SK-N-SH (cell line): ENCODE measurements around the gene RNF32. TPM values are rescaled to one million over a fixed set of nuclear protein-coding genes. Genes with fewer than 3 reads are reported as not detected.

Experiments
- CTCF ChIA-PET: fragments of 300-600, 350-600 bp; formaldehyde crosslinking; extraction: SDS; loops from one replicate; lab custom pipeline; 2021; lab: Yijun Ruan, JAX
- POLR2A ChIA-PET: fragments of 350-600 bp; sonication (Branson Sonifier 250); formaldehyde crosslinking; extraction: SDS; loops from one replicate; lab custom pipeline; 2020; ENCODE audit warnings: antibody characterized with exemption, inconsistent platforms; lab: Yijun Ruan, JAX
- DNase-seq: peaks from one replicate; pipeline ENCODE4 v3.0.0; 2012
- H2AFZ ChIP-seq: fragments of 200-600 bp; sonication (generic); 2 replicates; pipeline ENCODE4 v1.8.1; 2016; ENCODE audit warnings: antibody characterized with exemption, mild to moderate bottlenecking, low read depth
- H3F3A ChIP-seq: fragments of 200-600 bp; sonication (generic); replicated peaks from 2 replicates; pipeline ENCODE3; 2016; ENCODE audit warnings: antibody characterized with exemption, mild to moderate bottlenecking; ENCODE audit not compliant: insufficient read depth
- H3K27ac ChIP-seq, 2 experiments: fragments of 200-500 bp in 1 of 2; fragments of 200-600 bp in 1 of 2; sonication (Bioruptor generic) in 1 of 2; sonication (generic), shearing (Covaris generic) in 1 of 2; 2 replicates each; pipeline versions ENCODE4 v1.5.1 to v1.6.1; 2014 to 2016; ENCODE audit warnings: low read depth in 2 of 2, inconsistent platforms in 1 of 2, low read length in 1 of 2, mild to moderate bottlenecking in 1 of 2, mixed read lengths in 1 of 2
- H3K27me3 ChIP-seq: fragments of 200-600 bp; sonication (generic), shearing (Covaris generic); 2 replicates; pipeline ENCODE4 v1.6.1; 2016; ENCODE audit warnings: mixed run types; ENCODE audit not compliant: insufficient read depth
- H3K36me3 ChIP-seq, 2 experiments: fragments of 200-500 bp in 1 of 2; fragments of 200-600 bp in 1 of 2; sonication (Bioruptor generic) in 1 of 2; sonication (generic) in 1 of 2; replicated peaks in 1 of 2; 2 replicates each; pipeline versions ENCODE3 to v1.5.1; 2014 to 2016; ENCODE audit warnings: low read length in 1 of 2, mild to moderate bottlenecking in 1 of 2; ENCODE audit not compliant: insufficient read depth in 2 of 2, control insufficient read depth in 1 of 2
- H3K4me1 ChIP-seq, 2 experiments: fragments of 200-500 bp in 1 of 2; fragments of 200-600 bp in 1 of 2; sonication (Bioruptor generic) in 1 of 2; sonication (generic), shearing (Covaris generic) in 1 of 2; 2 replicates each; pipeline versions ENCODE4 v1.5.1 to v1.6.1; 2014 to 2016; ENCODE audit warnings: low read depth in 1 of 2, low read length in 1 of 2, mixed run types in 1 of 2; ENCODE audit not compliant: insufficient read depth in 2 of 2, control insufficient read depth in 1 of 2
- H3K4me2 ChIP-seq: fragments of 200-600 bp; sonication (generic), shearing (Covaris generic); 2 replicates; pipeline ENCODE4 v1.6.1; 2017; ENCODE audit warnings: mixed run types
- H3K4me3 ChIP-seq, 2 experiments: fragments of 200-500 bp in 1 of 2; fragments of 200-600 bp in 1 of 2; sonication (Bioruptor generic) in 1 of 2; sonication (generic), shearing (Covaris generic) in 1 of 2; 2 replicates each; pipeline versions ENCODE4 v1.5.1 to v1.8.1; 2014 to 2016; ENCODE audit warnings: low read depth in 2 of 2, inconsistent platforms in 1 of 2, low read length in 1 of 2, mild to moderate bottlenecking in 1 of 2, mixed read lengths in 1 of 2, moderate library complexity in 1 of 2
- H3K79me2 ChIP-seq: fragments of 200-600 bp; sonication (generic); 2 replicates; pipeline ENCODE4 v1.8.1; 2017; ENCODE audit warnings: mild to moderate bottlenecking; ENCODE audit not compliant: insufficient read depth
- H3K9ac ChIP-seq: fragments of 200-600 bp; sonication (generic); 2 replicates; pipeline ENCODE4 v1.6.1; 2017; ENCODE audit warnings: mixed run types
- H3K9me2 ChIP-seq: fragments of 200-600 bp; sonication (generic); 2 replicates; pipeline ENCODE4 v1.6.1; 2017; ENCODE audit warnings: mixed run types
- H3K9me3 ChIP-seq: fragments of 200-600 bp; sonication (generic); 2 replicates; pipeline ENCODE4 v1.6.1; 2017; ENCODE audit warnings: mixed run types, mild to moderate bottlenecking, moderate library complexity
- H4K20me1 ChIP-seq: fragments of 200-600 bp; sonication (generic); 2 replicates; pipeline ENCODE4 v1.6.1; 2017; ENCODE audit warnings: mild to moderate bottlenecking, mixed run types; ENCODE audit not compliant: insufficient read depth
- CTCF ChIP-seq: fragments of 200-600 bp; sonication (generic); IDR thresholded peaks from 2 replicates; pipeline ENCODE4 v1.6.1; 2017; ENCODE audit warnings: antibody characterized with exemption, mild to moderate bottlenecking, moderate library complexity
- EP300 ChIP-seq, 2 experiments: IDR thresholded peaks; 2 replicates each; pipeline versions ENCODE4 v1.4.0 to v1.6.1; 2012; ENCODE audit warnings: borderline replicate concordance in 1 of 2, low read depth in 1 of 2, low read length in 1 of 2
- EZH2phosphoT487 ChIP-seq: fragments of 200-600 bp; sonication (generic); IDR thresholded peaks from 2 replicates; pipeline ENCODE4 v1.6.1; 2017; ENCODE audit warnings: low read depth, mixed run types, mild to moderate bottlenecking, antibody characterized with exemption, moderate library complexity, borderline replicate concordance
- FOSL2 ChIP-seq: IDR thresholded peaks from 2 replicates; pipeline ENCODE4 v1.4.0; 2012; ENCODE audit warnings: low read depth, mild to moderate bottlenecking, moderate library complexity, borderline replicate concordance
- FOXJ3 ChIP-seq: sonication (generic); formaldehyde crosslinking; IDR thresholded peaks from 2 replicates; pipeline ENCODE4 v1.5.1; 2020; ENCODE audit warnings: mild to moderate bottlenecking, missing genetic modification reagents
- GATA2 ChIP-seq: sonication (generic); formaldehyde crosslinking; IDR thresholded peaks from 2 replicates; pipeline ENCODE4 v1.5.0; 2020; ENCODE audit warnings: mild to moderate bottlenecking, missing genetic modification reagents
- IRF3 ChIP-seq: fragments of 150-350 bp; IDR thresholded peaks from 2 replicates; pipeline ENCODE4 v1.6.1; 2016; ENCODE audit warnings: mild to moderate bottlenecking, low read depth, low read length
- JUND ChIP-seq: IDR thresholded peaks from 2 replicates; pipeline ENCODE4 v1.4.0; 2012
- MAX ChIP-seq: IDR thresholded peaks from 2 replicates; pipeline ENCODE4 v1.4.0; 2012; ENCODE audit warnings: low read depth
- NFIC ChIP-seq: IDR thresholded peaks from 2 replicates; pipeline ENCODE4 v1.4.0; 2012; ENCODE audit warnings: borderline replicate concordance
- POLR2AphosphoS5 ChIP-seq: IDR thresholded peaks from 2 replicates; pipeline ENCODE4 v1.6.1; 2012; ENCODE audit warnings: low read depth, low read length
- RAD21 ChIP-seq: IDR thresholded peaks from 2 replicates; pipeline ENCODE4 v1.6.1; 2012; ENCODE audit warnings: mild to moderate bottlenecking, low read length
- REST ChIP-seq: IDR thresholded peaks from 2 replicates; pipeline ENCODE4 v1.6.1; 2012; ENCODE audit warnings: mild to moderate bottlenecking, low read depth, low read length, moderate library complexity
- RXRA ChIP-seq: IDR thresholded peaks from 2 replicates; pipeline ENCODE4 v1.4.0; 2012; ENCODE audit warnings: low read depth, mild to moderate bottlenecking, borderline replicate concordance
- SIN3A ChIP-seq: IDR thresholded peaks from 2 replicates; pipeline ENCODE4 v1.6.1; 2012; ENCODE audit warnings: low read depth, mild to moderate bottlenecking, low read length, moderate library complexity, borderline replicate concordance
- SMC3 ChIP-seq: IDR thresholded peaks from 2 replicates; pipeline ENCODE4 v1.6.1; 2012; ENCODE audit warnings: low read depth, low read length, improper control_type of control experiment
- TCF12 ChIP-seq: IDR thresholded peaks from 2 replicates; pipeline ENCODE4 v1.4.0; 2012
- WGBS: methylation state at CpG from one replicate; pipeline ENCODE4 v1.1.6; 2017; ENCODE audit warnings: low lambda C conversion rate; 5-methylcytosine and 5-hydroxymethylcytosine counted together
- polyA plus RNA-seq, 3 experiments: library from polyadenylated mRNA; depleted of rRNA; stranded (reverse); fragments of >200 nt; gene quantifications; 2 replicates each; pipeline ENCODE4 v1.2.3, GENCODE V29; 2012

Gene RNF32
- polyA plus RNA-seq, 1 of the 3 experiments (the other 2 are of a cell fraction): 2.3 TPM

GRCh38 chr7:156652886-156653568 is 12.5 kb downstream of the RNF32 start:
- 93% methylated on average over 8 of the region's 8 CpGs for whole genome bisulfite sequencing
- Histone ChIP-seq H3K4me1 (peaks cover 0 to 3% of the 10 kb centered on the region in 2 experiments; a peak in 1 of 4 replicates), H3K27ac (no peak overlapping the region), H3K27me3 (no peaks in the 10 kb centered on the region), H4K20me1 (no peaks in the 10 kb centered on the region), H3K79me2 (no peaks in the 10 kb centered on the region), H3K4me3 (no peak overlapping the region), H3K9ac (no peak overlapping the region), H2AFZ (no peak overlapping the region), H3K9me2 (no peaks in the 10 kb centered on the region), H3F3A (no peaks in the 10 kb centered on the region), H3K9me3 (no peaks in the 10 kb centered on the region), H3K36me3 (no peaks in the 10 kb centered on the region), H3K4me2 (no peak overlapping the region)
- ChIA-PET CTCF (interaction anchor here (0.6 to 1.5 kb wide), 6 partner anchors 9 to 163 kb away, joined by 3 to 8 read pairs (median 4); no protein-coding TSS in a partner anchor), POLR2A (no interaction called here)
- TF ChIP-seq POLR2AphosphoS5: no peak
- TF ChIP-seq SMC3: no peak
- TF ChIP-seq JUND: no peak
- no peak for TF ChIP-seq GATA2 (CRISPR knock-in tag)
- TF ChIP-seq MAX: no peak
- no peak for TF ChIP-seq IRF3
- no peak for TF ChIP-seq FOSL2
- no peak for TF ChIP-seq RAD21
- TF ChIP-seq RXRA: no peak
- TF ChIP-seq TCF12: no peak
- TF ChIP-seq SIN3A: no peak
- no peak for TF ChIP-seq FOXJ3
- DNase-seq: no peak

GRCh38 chr7:156654511-156655234 is 14.1 kb downstream of the RNF32 start:
- Histone ChIP-seq H4K20me1 (no peaks in the 10 kb centered on the region), H2AFZ (no peak overlapping the region), H3K9me2 (no peaks in the 10 kb centered on the region), H3K27ac (no peak overlapping the region), H3F3A (no peaks in the 10 kb centered on the region), H3K4me1 (peaks cover 0 to 4% of the 10 kb centered on the region in 2 experiments; a peak in 1 of 4 replicates), H3K4me3 (no peak overlapping the region), H3K4me2 (no peak overlapping the region), H3K27me3 (no peaks in the 10 kb centered on the region), H3K36me3 (no peaks in the 10 kb centered on the region), H3K9ac (no peak overlapping the region), H3K9me3 (no peaks in the 10 kb centered on the region), H3K79me2 (no peaks in the 10 kb centered on the region)
- no peak for DNase-seq
- no peak for TF ChIP-seq EP300 (IDR thresholded peaks at IDR 0.05; ENCODE audit: borderline replicate concordance in 1 of 2, low read depth in 1 of 2, low read length in 1 of 2)
- no peak for TF ChIP-seq GATA2 (CRISPR knock-in tag)
- no peak for TF ChIP-seq EZH2phosphoT487
- no peak for TF ChIP-seq FOXJ3
- TF ChIP-seq RAD21: no peak
- TF ChIP-seq REST: no peak
- TF ChIP-seq TCF12: no peak
- no peak for TF ChIP-seq MAX
- TF ChIP-seq CTCF: no peak
- no peak for TF ChIP-seq NFIC
- ChIA-PET CTCF (no interaction called here), POLR2A (no interaction called here)
- WGBS: 88% methylated on average over 10 of the region's 10 CpGs
